Hematopoietic multipotent progenitor cell treated with erythropoietin and hydrocortisone succinate and interleukin-3 and kit ligand, for 8 days (in vitro differentiated cells): Measurements from ENCODE around the gene STK31.
"Not testable (repeated sequence)": the region's sequence is repeated elsewhere in the genome, so short reads cannot be mapped to it uniquely, and the experiment has no call there.

Experiments
- DNase-seq: peaks from one replicate; pipeline ENCODE4 v3.0.0-alpha.2; 2015

Gene STK31

GRCh38 chr7:23710000-23710399 is at the start of gene STK31:
TSS of gene STK31 (plus strand) at chr7:23710219. CDS start at chr7:23710286, 67 bp downstream.
- no peak for DNase-seq

- DNase-seq, result no peak
Measured at GRCh38 chr7:23661385-23661784, 48.6 kb upstream of the STK31 start.

DNA sequence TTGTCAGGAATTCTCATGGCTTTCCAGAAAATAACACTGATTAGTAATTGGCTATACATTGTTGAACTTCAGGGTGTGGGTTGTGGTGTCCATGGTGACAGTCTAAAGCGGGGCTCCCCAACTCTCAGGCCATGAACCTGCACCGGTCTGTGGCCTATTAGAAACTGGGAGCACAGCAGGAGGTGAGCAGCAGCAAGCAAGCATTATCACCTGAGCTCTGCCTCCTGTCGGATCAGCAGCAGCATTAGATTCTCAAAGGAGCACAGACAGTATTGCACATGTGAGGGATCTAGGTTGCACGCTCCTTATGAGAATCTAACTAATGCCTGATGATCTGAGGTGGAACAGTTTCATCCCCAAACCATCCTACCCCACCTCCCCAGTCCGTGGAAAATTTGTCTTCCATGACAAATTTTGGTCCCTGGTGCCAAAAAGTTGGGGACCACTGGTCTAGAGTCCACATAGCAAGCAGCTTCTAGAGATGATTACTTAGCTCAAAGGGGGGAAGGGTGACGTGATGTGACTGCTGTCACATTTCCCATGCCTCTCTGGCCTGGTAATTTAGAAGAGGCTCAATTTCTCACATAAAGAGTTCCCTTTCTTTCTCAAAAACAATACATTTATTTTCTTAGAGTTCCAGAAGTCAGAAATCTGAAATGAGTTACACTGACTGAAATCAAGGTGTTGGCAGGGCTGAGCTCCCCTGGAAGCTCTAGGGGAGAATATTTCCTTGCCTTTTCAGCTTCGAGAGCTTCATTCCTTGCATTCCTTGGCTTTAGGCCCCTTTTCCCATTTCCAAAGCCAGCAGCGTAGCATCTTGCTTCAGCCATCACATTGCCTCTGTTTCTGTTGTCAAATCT is 47.7 kb upstream of the STK31 start:
- DNase-seq, result no peak

DNA sequence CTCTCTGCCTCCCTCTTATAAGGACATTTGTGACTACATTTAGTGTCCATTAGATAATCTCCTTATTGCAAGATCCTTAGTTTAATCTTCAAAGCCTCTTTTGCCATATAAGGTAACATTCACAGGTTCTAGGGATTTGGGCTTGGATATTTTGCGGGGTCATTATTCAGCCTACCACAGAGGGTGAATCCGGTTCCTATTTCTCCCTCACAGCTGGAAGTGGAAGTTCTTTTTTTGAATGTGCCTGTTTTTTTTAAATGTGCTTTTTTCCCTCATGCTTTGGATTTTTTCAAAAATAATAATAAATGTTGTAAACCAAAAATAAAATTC is 47.1 kb upstream of the STK31 start:
- no peak for DNase-seq

- no peak for DNase-seq
Measured at GRCh38 chr7:23664122-23664521, 45.9 kb upstream of the STK31 start.

- DNase-seq, result no peak
Measured at GRCh38 chr7:23672033-23672432, 38.0 kb upstream of the STK31 start.

- peak; percentile 73 for DNase-seq
Measured at GRCh38 chr7:23679898-23680413, 30.1 kb upstream of the STK31 start, which contains the start of gene FAM221A. TSS of gene FAM221A (plus strand) at chr7:23680199. CDS start at chr7:23680219, 20 bp downstream.

DNA sequence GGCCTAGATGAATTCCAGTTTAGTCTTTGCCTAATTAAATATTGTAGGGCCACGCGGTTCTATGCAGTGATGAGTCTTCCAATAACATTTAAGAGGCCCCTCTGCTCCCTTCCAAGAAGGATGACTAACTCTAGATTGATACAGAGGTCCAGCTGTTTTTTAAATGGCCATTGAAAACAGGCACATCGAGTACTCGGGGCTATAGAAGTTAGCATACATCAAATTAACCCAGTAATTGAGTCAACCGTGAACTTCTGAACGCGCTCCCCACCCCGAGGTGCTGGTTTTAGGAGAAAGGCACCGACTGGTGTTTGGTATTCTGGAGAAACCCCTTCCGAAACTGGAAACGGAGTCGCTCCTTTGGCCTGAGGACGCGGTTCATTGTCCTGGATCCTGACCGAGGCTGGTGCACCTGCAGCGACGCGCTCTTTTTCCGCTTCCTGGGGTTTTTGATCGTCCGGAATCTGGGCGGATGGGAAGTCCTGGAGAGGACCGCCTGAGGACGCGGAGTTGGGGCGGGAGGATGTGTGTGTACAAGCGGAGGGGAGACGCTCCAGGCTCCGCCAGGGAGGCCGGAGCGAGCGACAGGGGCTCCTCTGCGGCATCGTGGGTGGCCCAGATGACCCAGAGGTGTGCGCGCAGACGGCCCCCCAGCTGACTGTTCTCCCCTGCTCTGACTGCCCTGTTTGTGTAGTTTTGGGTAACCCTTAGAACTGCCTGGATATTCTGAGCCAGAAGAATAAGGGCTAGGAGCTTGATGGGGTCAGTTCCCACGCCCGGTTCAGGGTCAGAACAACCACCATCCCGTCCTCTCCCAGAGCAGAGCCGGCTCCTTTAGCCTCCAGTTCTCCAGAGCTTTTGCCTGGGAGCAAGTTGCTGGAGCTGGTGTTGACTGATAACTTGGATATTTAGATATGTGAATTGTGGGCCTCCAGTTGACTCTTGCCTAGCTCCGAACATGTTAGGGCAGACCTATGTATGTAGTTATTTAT is 29.3 kb upstream of the STK31 start:
- peak; percentile 53 for DNase-seq

GRCh38 chr7:23684041-23684440 is 26.0 kb upstream of the STK31 start:
- DNase-seq, result not testable (repeated sequence)

DNA sequence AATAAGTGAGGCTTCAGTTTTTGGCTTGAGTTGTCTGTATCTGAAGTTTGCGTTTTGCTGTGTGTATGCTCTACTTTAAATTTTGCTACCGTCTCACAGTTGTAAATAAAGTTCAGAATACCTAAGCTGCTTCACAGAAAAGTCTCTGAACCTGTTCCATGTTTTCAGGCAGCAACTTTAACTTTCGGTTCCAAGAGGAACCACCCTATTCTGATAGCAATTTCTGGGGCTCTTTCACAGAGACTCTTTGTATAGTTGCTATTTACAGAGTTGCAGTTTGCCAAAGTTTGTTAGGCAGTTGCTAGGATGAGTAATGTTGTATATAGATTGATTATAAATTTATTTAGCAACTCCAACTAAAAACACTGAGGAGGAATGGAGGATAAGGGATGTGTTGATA is 24.3 kb upstream of the STK31 start:
- no peak for DNase-seq

DNA sequence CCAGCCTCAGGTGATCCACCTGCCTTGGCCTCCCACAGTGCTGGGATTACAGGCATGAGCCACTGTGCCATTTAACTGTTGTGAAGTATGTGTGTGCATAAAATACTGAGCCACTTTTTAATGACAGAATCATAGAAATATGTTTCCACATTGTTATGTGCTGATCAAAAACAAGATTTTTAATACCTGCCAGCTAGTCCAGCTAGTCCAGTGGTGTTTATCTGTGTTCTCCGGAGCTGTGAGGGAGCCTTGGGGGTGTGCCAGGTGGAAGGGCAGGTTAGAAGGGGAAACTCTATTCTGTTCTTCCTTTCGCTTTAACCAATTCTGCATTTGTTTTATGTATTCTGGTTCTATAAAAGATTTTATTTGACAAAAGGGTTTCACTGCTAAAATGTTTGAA is 23.0 kb upstream of the STK31 start:
- DNase-seq, result no peak

DNA sequence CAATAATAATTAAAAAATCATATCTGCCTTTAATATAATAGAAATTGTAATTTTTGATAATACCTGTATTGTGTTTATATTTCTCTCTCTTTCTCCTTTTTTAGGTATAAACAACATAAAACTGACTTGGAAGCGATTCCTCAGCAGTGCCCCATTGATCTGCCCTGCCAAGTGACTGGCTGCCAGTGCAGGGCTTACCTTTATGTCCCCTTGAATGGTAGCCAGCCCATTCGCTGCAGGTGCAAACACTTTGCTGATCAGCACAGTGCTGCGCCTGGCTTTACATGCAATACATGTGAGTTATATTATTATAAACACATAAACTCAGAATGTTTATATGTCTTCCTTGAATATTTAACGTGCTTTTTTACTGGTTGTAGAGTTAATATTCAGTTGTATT is 20.9 kb upstream of the STK31 start:
- DNase-seq, result no peak

DNA sequence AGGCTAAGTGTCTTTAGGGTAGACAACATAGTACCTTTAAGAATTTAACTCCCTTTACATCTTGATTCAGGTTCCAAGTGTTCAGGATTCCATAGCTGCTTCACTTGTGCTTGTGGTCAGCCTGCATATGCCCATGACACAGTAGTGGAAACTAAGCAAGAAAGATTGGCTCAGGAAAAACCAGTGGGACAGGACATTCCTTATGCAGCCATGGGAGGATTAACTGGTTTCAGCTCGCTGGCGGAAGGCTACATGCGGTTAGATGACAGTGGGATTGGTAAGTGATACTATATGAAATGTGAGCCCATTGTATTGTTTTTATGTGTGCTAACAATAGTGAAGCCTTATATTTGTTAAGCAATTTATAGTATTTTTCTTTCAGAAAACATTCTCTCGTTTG is 18.7 kb upstream of the STK31 start:
- no peak for DNase-seq

GRCh38 chr7:23693224-23693623 is 16.8 kb upstream of the STK31 start:
- DNase-seq, result no peak

GRCh38 chr7:23696916-23697441 is 13.0 kb upstream of the STK31 start:
- DNase-seq, result peak; percentile 77

GRCh38 chr7:23698822-23699221 is 11.2 kb upstream of the STK31 start:
- no peak for DNase-seq

DNA sequence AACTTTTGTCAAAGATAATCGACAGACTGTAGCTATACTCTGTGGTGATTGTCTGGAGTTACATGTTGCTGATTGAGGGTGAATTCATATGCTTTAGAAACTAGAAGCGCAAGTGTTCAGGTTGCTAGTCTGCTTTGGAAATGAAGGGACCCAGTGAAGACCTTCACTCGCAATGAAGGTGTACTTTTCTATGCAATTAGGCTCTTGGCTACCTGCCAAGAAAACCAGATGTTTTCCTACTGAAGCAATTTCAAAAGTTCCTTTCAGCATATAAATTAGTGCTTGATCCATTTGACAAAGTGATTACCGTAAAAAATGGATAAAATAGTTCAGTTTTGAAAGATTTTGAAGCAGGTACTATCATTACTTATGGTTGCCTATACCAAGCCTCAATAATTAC is 10.0 kb upstream of the STK31 start:
- DNase-seq, result no peak

DNA sequence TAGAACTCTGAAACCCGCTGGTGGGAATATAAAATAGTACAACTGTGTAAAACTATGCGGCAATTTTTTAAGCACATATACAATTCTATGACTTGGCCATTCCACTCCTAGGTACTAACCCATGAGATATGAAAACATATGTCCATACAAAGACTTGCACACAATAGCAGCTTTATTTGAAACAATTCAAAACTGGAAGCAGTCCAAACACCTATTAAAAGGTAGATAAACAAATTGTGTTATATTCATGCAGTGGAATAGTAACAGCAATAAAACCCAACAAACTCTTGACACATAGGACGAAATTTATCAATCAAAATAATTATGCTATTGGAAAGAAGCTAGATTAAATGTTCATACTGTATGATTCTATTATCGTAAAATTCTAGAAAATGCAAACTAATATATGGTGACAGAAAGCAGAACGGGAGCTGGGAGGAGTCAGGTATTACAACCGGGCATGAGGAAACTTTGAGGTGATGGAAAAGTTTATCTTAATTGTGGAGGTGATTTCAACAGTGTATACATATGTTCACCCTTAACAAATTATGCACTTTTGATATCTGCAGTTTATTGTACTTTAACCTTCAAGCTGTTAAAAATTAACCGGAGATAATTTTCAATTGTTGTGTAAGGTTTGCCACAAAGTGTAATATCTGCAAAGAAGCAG is 803 bp upstream of the STK31 start:
- no peak for DNase-seq

GRCh38 chr7:23712368-23713284 is 2.6 kb downstream of the STK31 start:
- peak; percentile 64 for DNase-seq

GRCh38 chr7:23713285-23714149 is 3.5 kb downstream of the STK31 start:
- no peak for DNase-seq

DNA sequence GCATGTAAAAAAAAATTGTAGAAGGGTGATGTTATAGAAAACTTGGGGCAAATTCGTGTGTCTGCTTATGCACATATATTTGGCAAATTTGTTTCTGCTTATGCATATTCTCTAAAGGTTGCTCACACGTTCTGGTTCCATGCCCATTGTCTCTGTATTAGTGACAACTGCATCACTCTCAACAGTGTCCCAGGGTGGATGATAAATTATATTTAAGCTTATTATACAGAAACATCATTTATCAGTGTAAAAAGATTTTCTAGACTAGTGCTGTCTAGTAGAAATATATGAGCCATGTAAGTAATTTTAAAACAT is 4.1 kb downstream of the STK31 start:
- no peak for DNase-seq
